ENCODE data around the gene HYCC1. TPM values are rescaled to one million over a fixed set of nuclear protein-coding genes. Genes with fewer than 3 reads are reported as not detected.

HYCC1 gene
- total RNA-seq, 1 donor from 2014 or later: 58.8 TPM

- DNase-seq (ENCODE audit: low read depth, low spot score): no peak
These were observed 2.7 kb upstream of the HYCC1 start for GRCh38 chr7:23016345-23017253.

DNA sequence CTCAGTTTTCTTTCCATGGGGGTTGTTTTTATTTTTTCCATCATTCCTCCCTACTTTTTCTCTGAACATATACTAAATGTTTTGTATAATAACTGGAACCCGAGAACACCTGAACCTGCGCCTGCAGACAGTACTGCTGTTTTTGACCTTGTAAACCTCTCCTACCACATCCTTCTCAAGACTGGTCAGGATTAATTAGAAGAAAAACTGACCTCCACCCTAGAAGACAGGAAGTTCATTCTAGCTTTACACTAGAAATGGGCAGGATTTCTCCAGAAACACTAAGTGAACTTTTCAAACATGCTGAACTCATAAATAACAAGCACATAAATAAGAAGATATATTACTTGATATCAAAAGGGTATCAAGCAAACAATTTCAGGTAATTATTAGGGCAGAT is 751 bp upstream of the HYCC1 start:
- DNase-seq (ENCODE audit: low read depth, low spot score): no peak

- DNase-seq (ENCODE audit: low read depth, low spot score): no peak
These were observed 819 bp downstream of the HYCC1 start for GRCh38 chr7:23012908-23013714.

- no peak for DNase-seq (ENCODE audit: low read depth, low spot score)
These were observed 1.7 kb downstream of the HYCC1 start for GRCh38 chr7:23012186-23012585.

GRCh38 chr7:23011222-23011924 is 2.6 kb downstream of the HYCC1 start:
- no peak for DNase-seq (ENCODE audit: low read depth, low spot score)

DNA sequence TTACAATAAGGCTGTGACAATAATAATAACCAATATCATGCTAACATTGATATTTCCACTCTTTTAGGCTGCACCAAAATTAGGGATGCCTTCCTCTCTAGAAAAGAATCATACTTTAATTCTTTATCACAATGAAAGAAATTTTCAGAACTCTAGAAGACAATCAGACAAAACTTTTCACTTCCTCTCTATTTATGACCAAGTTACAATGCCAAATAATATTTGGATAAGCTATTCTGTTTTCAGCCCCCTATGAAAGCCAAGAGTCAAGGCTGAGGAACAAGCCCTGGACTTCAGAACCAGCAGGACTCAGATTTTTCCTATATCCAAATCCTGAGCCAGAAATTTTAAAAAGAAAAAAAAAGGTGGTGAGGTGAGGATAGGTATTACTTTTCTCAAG is 4.6 kb downstream of the HYCC1 start:
- no peak for DNase-seq (ENCODE audit: low read depth, low spot score)

DNA sequence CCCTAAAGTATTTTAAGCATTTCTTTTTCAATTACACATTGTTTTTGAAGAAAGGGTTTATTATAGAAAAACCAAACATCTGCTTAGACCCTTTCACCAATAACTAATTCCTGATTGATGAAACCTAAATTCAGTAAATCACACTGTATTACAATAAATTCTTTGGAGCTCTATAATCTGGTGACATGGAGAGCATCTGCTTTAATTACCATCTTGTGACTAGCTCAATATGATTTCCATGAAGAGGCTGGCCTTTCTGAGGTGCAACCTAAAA is 9.7 kb downstream of the HYCC1 start:
- no peak for DNase-seq (ENCODE audit: low read depth, low spot score)

- DNase-seq (ENCODE audit: low read depth, low spot score): no peak
These were observed 10.3 kb downstream of the HYCC1 start for GRCh38 chr7:23003505-23004246.

DNA sequence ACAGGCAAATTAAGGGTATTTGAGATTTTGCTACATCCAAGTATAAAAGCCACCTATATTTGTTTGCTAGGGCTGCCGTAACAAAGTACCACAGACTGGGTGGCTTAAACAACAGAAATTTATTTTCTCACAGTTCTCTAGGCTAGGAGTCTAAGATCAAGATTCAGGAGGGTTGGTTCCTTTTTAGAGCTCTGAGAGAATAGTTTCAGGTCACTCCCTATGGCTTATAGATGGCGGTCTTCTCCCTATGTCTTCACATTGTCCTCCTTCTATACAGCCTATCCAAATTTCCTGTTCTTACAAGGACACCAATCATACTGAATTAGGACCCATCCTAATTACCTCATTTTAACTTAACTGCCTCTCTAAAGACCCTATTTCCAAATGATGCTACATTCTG is 11.2 kb downstream of the HYCC1 start:
- no peak for DNase-seq (ENCODE audit: low read depth, low spot score)

GRCh38 chr7:23001610-23002009 is 12.3 kb downstream of the HYCC1 start:
- DNase-seq (ENCODE audit: low read depth, low spot score): no peak

DNA sequence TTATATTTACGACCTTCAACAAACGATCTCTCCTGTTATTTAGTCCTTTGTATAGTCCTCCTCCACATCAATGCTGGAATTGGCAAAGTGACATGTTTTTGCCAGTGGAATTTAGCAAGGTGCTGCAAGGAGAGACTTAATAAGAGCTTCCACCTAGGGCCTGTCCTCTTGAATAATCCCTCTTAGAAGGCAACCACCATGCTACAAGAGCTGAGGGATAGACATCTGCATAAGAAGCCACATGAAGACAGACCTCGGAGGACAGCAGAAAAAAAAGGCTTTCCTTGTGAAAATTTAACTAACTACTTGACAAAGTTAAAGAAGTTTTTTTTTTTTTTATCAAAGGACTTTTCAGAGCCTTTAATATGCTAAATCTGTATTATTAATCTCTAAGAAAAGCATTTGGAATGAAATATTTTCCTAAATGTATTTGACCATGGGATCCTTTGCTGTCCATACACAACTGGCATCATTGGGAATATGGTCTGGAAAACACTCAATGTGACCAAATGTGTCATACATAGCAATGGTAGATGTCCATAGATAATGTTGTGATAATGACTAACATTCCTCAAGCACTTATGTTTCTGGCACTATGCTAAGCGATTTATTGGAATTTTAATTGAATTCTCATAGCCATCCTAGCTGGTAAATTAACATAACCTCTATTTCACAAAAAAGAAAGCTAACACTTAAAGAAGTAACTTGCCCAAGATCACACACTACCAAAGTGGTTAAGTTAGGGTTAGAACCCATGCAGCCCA is 13.2 kb downstream of the HYCC1 start:
- no peak for DNase-seq (ENCODE audit: low read depth, low spot score)

- DNase-seq (ENCODE audit: low read depth, low spot score): no peak
These were observed 15.4 kb downstream of the HYCC1 start for GRCh38 chr7:22998519-22998896.

DNA sequence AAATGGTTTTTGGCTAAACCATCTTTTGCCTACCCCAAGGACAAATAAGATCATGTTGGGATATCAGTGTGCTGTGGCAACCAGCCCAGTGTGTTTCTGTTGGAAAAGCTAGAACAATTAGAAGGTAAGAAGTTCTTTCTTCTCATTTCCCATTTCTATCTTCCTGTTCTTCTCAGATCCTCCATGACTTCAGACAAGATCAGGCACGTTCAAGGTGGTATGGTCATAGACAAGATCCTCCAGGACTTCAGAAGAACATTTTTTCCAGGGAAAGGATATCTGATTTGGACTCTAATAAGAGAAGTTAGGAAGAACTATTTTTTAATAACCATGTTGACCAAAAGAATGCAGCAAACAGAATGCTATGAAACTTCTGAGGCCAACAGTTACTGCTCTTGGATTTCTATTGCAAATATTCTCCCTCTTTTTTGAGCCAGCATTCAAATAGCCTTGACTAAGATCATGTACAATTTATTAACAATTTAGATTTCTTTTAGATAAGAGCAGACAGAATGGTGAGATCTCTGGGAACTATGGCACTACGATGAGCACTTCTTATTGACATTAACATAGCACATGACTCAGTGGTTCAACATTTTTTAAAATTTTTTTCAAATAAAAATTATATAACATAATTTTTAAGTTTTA is 15.9 kb downstream of the HYCC1 start:
- DNase-seq (ENCODE audit: low read depth, low spot score): no peak

DNA sequence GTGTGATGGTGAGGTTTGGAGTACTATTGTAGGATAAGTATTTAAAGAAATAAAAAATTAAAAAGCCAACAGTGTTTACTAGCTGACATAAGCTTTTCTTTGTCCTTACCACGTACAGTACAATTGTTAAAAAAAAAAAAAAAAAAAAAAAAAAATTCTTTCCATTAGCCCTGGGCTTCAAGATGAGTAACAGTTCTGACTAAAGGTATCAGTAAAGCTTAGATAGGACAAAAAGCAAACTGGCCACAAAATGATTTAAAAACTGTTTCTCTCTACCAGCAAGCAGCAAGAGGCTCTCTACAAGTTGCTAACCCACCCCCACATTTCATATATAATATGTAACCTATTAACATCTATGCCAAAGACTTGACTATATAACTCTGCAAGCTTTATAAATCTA is 17.5 kb downstream of the HYCC1 start:
- no peak for DNase-seq (ENCODE audit: low read depth, low spot score)

- DNase-seq (ENCODE audit: low read depth, low spot score): no peak
These were observed 18.9 kb downstream of the HYCC1 start for GRCh38 chr7:22995011-22995410.

DNA sequence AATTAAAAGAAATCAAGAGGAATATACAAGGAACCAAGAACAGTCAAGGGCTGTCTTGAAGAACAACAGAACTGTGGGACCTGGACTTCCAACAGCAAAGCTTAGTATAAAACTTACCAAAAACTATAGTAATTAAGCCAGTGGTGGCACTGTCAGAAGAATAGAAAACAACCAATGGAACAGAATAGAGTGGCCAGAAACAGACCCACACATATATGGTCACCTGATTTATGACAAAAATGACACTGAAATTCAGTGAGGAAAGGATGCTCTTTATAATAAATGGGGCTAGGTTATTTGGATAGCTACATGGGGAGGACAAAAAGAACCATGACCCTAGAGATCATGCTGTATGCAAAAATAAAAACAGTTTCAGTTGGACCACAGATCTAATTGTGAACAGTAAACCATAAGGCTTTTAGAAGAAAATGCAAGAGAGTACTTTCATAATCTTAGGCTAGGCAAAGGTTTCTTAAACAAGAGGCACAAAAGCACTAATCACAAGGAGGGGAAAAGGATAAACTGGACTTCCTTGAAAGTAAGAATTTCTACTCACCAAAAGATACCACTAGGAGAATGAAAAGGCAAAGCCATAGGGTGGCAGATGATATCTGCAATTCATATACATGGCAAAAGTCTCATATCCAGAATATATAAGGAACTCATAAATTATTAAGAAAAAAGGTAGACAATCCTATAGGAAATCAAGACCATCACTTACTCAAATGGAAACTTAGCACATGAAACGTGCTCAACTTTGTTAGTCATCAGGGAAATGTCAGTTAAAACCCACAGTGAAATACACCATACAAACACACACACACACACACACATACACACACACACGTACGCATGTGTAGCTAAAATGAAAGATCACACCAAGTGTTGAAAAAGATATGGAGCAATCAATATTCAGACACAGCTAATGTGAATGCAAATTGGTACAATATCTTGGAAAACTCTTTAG is 20.8 kb downstream of the HYCC1 start:
- no peak for DNase-seq (ENCODE audit: low read depth, low spot score)

DNA sequence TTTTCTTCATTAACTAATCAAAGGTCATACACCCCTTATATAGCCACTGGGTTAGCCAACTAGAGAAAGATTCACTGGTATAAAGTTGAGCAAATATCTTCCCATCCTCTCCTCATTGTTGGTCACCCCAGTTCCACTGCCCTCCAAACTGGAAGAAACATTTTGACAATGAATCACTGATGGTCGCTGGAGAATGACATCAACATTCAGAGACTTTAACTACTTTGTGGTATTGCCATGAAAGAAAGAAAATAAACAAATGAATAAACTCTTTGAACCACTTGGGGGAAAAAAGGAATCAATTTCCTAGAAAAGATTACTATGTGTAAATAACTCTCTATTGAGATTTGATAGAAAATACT is 23.4 kb downstream of the HYCC1 start:
- DNase-seq (ENCODE audit: low read depth, low spot score): no peak

GRCh38 chr7:22989643-22990587 is 24.0 kb downstream of the HYCC1 start:
- DNase-seq (ENCODE audit: low read depth, low spot score): no peak

All from pulmonary artery endothelial cell (primary cell).